NB4 (cell line): ENCODE results near the gene RCOR2.

Experiments used
- MYC ChIP-seq: IDR thresholded peaks from 2 replicates; pipeline ENCODE4 v1.6.1; 2011; ENCODE audit warnings: low read depth, low read length
- TF ChIP-seq, protein P1 (sequence below): IDR thresholded peaks from one replicate; pipeline ENCODE4 v1.5.1; 2012; ENCODE audit warnings: low read depth, low read length

DNA sequence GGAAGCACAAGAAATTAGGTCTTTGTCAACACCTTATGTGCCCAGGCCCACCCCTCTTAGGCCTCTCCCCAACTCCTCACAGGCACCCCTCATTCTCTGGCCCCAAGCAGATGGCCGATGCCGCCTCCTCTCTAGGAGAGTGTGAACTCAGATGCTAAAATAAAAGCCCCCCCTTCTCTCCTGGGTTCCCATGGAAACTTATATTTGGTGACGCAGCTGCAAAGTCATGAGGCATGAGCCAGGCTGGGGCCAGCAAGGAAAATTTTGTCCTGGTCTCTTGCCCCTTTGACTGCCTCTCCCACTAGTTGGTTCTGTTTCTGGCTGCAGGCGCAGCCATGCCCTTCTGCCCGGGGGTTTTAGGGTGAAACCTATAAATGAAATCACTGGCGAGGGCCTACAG lies 11.8 kb downstream of the RCOR2 start:
- TF ChIP-seq, protein P1, sequence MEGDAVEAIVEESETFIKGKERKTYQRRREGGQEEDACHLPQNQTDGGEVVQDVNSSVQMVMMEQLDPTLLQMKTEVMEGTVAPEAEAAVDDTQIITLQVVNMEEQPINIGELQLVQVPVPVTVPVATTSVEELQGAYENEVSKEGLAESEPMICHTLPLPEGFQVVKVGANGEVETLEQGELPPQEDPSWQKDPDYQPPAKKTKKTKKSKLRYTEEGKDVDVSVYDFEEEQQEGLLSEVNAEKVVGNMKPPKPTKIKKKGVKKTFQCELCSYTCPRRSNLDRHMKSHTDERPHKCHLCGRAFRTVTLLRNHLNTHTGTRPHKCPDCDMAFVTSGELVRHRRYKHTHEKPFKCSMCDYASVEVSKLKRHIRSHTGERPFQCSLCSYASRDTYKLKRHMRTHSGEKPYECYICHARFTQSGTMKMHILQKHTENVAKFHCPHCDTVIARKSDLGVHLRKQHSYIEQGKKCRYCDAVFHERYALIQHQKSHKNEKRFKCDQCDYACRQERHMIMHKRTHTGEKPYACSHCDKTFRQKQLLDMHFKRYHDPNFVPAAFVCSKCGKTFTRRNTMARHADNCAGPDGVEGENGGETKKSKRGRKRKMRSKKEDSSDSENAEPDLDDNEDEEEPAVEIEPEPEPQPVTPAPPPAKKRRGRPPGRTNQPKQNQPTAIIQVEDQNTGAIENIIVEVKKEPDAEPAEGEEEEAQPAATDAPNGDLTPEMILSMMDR, result no peak
- TF ChIP-seq MYC, result no peak
